8988T (cell line): ENCODE results near the gene ZFYVE9.

Experiments
- DNase-seq: peaks from one replicate; pipeline ENCODE4 v3.0.0; 2011

Gene ZFYVE9

DNA sequence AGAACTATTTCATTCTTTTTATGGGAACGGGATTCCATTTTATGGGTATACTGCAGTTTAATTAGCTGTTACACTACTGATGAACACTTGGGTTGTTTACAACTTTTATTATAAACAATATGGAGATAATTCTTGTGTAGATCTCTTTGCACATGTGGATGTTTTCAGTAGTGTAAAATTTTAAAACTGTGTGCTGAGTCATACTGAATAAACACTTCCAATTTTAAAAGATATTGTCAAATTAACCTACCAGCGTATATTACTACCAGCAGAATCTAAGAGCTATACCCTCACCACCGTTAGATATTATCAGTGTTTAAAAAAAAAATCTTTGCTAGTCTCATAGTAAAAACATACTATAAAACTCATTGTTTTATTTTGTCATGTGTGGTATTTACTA, 118.0 kb downstream of the ZFYVE9 start:
- DNase-seq: no peak

DNA sequence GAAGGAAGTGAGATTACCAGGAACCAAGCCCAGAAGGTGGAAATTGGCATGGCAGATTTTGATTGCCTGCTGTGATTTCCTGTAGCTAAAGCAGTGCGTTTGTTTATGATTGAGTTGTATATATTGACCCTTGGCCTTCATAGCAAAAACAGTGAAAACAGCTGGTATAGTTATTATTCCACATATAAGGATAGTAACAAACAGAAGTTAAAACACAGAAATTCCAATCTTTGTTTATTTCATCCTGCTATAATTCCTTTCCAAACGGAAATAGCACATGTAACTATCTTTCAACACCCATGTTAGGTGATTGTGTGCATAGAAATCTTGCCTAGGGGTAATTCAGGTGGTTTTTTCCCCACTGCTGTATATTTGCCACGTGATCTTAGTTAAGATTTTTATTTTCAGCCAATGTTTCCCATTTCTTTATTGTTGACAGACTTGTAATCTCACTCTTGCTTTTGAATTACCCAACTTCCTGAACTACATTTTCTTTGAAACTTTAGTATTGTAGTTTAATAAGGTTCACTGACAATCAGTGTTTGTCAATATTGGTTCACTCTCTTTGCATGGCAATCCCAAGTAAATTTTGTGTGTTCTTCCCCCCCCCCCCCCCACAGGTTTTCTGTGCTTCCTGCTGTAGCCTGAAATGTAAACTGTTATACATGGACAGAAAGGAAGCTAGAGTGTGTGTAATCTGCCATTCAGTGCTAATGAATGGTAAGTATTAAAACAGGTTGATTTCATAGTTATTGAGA, 121.4 kb downstream of the ZFYVE9 start:
- DNase-seq: no peak

DNA sequence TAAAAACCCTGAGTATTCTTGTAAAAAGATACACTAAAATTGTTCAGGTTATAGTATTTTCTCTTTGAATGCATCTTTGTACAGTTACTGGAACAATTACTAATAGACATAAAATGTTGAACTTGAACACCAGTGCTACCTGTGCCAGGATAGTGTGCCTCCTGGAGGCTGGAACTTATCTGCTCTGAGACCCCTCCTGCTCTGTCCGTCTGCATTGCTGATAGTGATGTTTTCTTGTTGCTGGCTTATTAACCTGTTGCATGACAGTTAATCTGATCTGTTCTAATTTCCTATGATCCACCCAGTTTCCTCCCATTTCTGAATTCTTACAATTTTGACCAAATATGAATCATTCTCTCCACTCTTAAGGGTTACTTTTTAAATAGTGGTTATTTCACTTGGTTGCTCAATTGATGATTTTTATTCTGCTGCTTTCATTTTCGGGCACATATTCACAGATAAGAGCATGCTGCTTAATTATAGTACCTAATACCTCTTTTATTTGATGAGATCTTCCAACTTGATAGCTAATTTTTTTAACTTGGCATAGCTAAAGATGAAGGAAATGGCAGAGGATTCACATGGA, 122.7 kb downstream of the ZFYVE9 start:
- DNase-seq: no peak

DNA sequence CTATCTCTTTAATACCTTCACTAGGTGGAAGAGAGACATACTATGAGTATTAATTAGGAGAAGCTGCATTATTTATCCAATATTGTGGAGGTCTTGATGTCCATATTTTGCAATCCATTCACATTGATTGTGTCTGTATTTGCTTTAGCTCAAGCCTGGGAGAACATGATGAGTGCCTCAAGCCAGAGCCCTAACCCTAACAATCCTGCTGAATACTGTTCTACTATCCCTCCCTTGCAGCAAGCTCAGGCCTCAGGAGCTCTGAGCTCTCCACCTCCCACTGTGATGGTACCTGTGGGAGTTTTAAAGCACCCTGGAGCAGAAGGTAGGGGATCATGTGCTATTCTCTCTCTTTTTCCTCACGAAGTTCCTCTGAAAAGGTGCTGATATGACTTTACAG, 124.6 kb downstream of the ZFYVE9 start:
- no peak for DNase-seq

DNA sequence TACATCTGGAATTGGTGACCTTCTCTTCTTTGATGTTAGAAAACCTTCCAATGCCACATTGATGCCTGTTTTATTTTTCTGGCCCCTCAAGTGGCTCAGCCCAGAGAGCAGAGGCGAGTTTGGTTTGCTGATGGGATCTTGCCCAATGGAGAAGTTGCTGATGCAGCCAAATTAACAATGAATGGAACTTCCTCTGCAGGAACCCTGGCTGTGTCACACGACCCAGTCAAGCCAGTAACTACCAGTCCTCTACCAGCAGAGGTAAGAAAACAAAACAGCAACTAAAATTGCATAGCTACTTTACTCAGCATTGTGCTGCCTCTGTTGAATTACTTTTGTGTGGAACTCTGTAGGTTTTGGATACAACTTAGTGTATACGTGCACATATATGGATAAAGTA, 126.5 kb downstream of the ZFYVE9 start:
- DNase-seq: no peak

DNA sequence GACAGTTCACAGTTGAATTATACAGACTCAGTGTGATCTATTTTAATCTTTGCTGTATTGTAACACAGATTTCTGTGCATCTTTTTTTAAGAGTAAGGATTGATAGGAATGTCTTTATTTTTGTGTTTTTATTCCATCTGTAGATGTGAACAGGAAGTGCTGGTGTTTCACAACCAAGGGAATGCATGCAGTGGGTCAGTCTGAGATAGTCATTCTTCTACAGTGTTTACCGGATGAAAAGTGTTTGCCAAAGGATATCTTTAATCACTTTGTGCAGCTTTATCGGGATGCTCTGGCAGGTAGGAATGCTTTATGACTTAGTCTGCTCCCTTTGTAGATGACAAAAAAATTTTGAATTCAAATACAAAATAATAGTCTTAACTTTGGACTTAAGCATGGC, 139.6 kb downstream of the ZFYVE9 start:
- DNase-seq: no peak

DNA sequence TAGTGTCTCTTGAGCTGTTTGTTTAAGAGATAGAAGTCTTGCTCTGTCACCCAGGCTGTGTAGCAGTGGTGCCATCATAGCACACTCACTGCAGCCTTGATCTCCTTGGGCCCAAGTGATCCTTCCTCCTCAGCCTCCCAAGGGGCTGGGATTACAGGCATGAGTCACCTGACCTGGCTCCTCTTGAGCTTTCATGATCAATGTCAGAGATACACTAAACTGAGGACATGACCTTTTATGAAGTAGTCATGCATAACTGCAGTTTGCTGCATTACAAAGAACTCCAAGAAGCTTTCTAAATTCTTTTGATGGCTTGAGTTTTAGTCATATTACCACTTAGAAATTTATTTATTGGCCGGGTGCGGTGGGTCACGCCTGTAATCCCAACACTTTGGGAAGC, 146.4 kb downstream of the ZFYVE9 start:
- DNase-seq: no peak

DNA sequence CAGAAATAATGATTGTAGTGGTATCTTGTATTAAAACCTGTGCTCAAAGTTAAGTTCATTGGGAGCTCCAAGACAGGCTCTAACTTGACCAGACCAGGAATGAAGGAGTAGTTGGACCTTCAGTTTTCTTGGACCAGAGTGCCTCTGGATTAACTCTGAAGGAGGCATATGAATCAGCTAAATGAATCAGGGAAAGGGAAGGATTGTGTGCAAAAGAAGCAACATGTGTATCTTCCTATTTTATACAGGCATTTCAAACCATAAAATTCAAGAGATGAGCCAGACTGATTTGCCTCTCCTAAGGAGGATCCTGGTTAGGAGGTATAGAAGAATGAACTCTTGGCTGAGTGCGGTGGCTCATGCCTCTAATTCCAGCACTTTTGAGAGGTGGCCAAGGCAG, 152.7 kb downstream of the ZFYVE9 start:
- DNase-seq: no peak

DNA sequence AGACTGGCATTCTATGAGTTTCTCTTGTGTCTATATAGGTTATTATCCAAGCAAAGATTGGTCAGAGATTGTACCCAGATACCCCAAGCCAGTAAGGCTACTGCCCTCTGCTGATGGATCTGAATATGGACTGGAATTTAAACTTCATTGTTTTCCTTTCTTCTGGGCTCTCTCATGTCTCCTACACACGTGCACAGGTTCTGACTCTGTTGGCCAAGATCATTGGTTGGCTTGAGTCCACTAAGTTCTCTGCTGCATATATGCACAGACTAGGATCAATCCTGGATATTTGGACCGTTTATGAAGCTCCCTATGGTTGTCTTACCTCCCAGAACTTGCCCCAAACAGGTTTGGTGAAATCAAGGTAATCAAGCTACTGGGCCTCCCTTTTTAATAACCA, 154.5 kb downstream of the ZFYVE9 start:
- DNase-seq: peak; percentile 17

DNA sequence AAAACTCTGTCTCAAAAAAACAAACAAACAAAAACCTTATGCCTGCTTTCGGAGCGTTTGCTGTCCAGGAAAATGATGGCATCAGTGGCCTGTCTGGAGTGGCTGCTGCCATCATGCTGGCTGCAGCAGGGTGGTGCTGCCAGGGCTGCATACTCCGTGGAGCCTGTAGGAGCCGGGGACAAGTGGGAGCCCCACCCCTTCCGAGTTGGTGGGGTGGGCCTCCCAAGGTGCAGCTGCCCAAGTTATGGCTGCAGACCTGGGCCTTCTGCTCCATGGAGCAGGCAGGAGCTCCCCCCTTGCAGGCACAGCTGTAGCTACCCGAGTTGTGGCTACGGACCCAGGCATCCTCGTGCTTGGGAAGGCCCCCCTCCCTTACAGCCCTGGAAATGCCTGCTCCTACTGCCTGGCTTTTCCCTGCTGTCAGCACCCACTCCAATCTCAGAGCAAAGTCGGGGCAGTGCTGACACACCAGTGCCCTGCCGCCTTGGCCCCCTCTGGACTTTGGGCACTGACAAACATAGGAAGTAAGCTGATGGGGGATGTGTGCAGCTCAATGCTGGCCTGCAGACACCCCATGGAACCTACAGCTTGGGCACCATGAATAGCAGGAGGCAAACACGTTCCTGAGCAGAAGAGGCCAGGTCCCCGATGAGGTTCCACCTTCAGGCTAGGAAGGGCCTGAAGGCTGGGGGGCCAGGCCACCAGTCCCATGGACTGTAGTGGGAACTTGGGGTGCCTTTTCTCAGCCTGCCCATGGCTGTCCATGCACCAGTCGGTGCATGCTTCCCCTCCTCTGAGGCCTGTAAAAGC, 163.7 kb downstream of the ZFYVE9 start:
- DNase-seq: no peak

DNA sequence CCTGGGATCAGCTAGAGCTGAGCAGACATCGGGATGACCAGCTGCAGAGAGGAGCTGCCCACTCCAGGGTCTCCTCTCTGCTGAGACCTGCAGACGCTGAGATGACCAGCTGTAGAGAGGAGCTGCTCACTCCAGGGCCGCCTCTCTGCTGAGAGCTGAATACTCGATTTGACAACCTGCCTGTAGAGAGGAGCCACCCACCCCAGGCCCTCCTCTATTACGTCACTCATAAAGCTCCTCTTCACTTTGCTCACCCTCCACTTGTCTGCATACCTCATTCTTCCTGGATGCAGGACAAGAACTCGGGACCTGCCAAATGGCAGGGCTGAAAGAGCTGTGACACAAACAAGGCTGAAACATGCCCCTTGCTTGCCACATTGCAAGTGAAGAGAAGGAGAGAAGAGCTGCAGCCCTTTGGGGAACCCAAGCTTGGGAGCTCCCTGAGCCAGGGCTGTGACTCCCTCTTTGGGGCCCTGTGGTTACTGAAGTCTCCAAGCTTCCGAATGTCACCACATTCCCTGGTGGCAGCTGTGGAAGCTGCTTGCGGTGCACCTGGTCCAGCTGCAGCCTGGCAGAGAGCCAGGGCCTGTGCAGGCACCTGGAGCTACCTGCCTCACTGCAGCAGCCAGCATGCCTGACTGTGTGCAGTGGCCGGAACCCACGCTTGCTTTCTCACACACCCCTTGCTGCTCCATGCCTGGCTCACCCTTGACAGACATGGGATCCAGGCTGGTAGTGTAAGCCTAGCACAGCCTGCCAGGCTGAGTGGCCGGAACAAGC, 164.5 kb downstream of the ZFYVE9 start:
- no peak for DNase-seq

DNA sequence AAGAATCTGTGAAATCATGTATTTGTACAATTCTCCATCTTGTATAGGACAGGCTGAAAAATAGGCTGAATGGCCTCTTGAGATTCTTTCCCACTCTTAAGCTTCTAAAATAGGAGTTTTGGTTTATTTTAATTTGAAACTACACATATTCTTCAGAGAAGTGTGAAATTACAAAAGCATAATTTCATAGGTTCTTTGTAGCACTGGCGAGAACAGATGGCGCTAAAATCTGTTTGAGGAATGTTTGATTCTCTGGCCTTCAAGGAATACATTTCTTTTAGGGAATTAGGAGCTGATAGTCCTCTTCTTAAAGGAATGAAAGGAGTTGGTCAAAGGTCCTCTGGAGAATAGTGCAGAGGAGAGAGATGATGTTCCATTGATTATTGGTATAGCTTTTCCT, 179.2 kb downstream of the ZFYVE9 start:
- no peak for DNase-seq

DNA sequence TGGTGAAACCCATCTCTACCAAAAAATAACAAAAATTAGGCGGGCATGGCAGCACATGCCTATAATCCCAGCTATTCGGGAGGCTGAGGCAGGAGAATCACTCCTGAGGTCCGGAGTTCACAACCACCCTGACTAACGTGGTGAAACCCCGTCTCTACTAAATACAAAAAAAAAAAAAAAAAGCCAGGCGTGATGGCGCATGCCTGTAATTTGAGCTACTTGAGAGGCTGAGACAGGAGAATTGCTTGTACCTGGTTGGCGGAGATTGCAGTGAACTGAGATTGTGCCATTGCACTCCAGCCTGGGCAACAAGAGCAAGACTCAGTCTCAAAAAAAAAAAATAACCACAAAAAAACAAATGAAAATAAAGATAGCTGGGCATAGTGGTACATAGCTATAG, 181.8 kb downstream of the ZFYVE9 start:
- DNase-seq: no peak

DNA sequence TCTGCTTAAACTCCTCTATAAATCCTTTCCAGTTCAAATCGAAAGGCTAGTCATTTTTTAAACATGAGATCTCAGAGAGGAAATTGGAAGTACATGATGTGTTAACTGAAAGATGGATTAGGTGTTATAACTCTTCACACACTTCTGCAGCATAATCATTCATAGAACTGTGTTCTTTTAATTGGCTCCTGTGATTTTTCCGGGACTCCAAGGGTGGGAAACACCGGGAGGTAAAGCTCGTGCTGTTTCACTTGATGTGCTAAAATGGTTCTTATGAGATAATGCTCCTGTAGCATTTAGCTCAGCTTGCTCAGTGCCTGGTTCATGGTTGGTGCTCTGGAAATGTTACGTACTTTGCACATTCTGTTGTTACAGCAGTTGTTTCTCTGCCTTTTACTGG, 183.9 kb downstream of the ZFYVE9 start:
- no peak for DNase-seq

DNA sequence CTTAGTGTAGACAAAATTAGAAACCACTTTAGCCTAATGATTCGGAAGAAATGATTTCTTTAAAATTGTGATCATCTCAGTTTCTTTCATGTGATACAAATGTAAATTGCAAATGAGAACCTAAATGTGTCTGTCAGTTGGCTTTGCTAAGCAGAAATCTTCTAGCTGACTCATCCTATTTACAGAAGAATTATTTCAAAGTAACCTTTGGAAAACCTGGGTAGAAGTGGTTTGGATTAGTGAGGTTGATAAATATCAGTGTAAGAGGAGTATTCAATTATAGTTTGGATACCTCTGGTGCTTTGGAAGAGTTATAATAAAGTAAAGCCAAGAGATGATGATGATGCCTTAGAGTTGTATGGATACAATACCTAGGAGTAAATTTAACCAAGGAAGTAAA, 186.7 kb downstream of the ZFYVE9 start:
- DNase-seq: no peak

DNA sequence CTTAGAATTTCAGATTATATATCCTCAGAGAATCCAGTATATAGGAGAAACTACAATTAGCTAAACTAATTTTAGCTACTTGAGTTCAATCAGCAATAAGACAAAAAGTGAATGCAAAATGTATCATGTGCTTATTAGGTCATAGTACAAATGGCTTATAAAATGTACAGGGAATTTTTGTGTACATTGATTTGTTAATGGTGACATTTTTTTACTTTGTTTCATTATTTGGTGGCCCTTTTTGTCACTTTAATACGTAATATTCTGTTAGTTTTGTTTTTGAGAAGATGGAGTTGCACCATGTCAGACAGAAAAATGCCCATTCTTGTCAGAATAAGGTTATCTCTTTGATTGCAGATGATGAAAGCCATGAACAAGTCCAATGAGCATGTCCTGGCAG, 190.5 kb downstream of the ZFYVE9 start:
- DNase-seq: no peak

DNA sequence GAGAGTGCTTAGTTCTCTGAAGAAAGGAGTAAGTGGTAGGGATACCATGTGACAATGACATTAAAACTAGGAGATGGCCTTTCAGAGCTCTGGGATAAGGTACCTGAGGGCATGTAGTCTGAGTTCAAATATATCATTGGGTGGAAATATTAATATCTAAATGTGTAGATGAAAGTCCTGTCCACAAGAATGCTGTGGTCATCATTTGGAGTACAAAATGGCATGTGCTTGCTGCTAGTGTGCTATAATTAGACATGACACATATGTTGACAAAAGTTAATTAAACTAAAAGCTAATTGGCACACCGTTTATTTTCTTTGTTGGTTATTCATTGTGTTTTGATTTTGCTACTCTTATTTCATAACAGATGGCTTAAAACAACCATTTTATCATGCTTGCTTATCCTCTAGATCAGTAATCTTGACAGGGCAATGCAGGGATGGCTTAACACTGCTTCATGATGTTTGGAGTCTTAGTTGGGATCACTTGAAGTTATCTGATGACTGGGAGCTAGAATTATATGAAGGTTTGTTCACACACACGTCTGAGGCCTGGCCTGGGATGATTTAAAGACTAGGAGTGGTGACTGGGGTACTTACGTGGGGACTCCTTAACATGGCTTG, 193.1 kb downstream of the ZFYVE9 start:
- no peak for DNase-seq

DNA sequence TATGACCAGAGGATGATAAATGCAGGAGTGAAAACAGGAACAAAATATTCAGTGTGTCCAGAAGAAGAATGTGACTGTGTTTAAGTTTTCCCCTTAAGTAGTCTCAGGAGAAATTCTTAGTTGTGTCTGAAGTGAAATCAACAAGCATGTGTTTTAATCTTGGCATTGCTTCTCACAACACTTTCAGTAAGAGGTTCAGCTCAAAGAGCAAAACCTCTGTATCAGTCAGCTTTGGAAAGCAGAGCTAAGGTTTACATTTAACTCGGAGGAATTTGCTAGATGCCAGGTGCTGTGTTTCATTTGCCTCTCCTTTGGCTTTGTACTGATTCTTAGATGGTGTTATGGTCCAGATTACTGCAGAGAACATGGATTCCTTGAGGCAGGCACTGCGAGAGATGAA, 195.6 kb downstream of the ZFYVE9 start:
- no peak for DNase-seq

DNA sequence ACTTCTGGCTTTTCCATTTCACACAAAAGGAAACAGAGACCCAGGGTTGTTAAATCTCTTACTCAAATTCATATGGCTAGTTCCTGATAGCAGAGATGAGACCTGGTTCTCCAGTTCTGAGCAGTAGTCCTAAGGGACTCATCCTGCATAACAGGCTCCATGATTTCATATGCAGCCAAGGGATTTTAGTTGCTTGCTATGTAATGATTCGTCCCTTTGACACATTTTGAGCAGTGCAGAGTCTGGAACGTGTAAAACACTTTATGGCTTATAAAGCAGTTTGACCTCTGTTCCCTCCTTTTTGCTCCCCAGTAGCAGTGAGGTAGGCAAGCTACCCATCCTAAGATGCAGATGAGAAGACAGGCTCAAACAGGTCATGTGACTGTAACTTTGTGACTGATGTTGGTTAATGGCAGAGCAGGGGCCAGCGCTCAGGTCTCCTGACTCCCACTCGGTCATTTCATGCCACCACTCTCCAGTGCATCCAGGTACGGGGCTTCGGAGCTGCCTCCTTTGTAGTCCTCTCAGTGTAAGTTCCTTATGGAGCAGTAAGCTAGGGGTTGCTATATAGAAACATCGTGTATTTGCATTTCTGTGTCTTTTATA, 199.9 kb downstream of the ZFYVE9 start:
- no peak for DNase-seq

DNA sequence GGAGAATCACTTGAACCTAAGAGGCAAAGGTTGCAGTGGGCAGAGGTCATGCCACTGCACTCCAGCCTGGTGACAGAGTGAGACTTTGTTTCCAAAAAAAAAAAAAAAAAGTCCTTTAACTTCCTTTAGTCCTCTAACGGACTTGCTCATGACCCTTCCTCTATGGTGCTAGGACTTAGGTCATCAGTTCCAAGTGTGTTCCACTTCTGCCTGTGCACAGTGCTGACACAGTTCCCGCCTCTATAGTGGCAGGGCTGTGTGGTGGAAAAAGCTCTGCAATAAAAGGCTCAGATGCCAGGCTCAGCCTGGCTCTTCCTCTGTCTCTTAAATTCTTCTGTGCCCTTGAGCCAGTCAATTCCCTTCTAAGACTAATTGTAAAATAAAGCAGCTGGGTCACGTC, 202.1 kb downstream of the ZFYVE9 start:
- DNase-seq: no peak

DNA sequence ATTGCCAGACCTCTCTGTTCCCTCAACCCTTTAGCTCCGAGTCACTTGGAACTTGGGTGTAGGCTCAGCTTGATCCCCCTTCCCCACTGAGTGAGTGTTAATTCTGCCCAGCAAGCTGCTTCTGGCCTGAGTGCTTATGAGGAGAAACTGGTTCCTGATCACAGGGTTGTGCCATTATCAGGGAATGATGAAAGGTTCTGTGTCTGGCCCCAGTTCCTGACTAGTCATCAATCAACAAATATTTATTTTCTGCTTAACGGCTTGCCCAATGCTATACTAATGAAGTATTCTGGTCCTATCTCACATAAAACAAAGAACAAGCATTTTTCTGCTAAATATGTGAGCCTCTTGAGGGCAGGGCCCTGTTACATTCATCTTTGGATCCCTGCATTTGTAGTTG, 203.4 kb downstream of the ZFYVE9 start:
- DNase-seq: no peak

DNA sequence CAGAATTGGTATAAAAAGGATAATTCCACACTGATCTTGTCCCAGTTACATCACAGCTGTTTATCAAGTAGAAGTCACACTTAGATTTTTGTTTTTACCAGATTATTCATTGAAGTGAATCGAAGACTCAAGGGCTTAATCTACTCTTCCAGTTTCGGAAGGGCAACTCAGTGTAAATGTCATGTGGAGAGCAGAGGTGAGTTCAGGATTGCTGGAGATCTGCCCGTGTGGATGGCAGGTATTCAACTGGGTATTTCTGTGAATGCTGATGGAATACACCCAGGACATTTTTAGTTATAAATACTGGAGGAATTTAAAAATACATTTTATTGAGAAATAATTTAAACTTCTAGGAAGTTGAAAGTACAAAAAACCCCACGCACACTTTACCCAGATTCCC, 204.8 kb downstream of the ZFYVE9 start:
- no peak for DNase-seq
